ENCODE data around the gene CAMSAP3.

Gene CAMSAP3

GRCh38 chr19:7596211-7596937 is 711 bp downstream of the CAMSAP3 start:
- no peaks in the 10 kb centered on the region for H3K9me3 ChIP-seq
- H3K27me3 ChIP-seq: peaks cover 69% of the 10 kb centered on the region
- no peaks in the 10 kb centered on the region for H3K36me3 ChIP-seq
- H3K4me1 ChIP-seq (ENCODE audit: control insufficient read depth in 1 of 2, insufficient read depth in 1 of 2, low read depth in 1 of 2, low read length in 1 of 2): peaks cover 0 to 4% of the 10 kb centered on the region in 2 experiments
- no peak for TF ChIP-seq CTCF (IDR thresholded peaks at IDR 0.05)
- no peak overlapping the region for H3K4me3 ChIP-seq (ENCODE audit: low read depth in 1 of 2, low read length in 1 of 2)
- H3K27ac ChIP-seq: no peak overlapping the region

GRCh38 chr19:7597689-7598088 is 2.0 kb downstream of the CAMSAP3 start:
- H3K27me3 ChIP-seq: peaks cover 75% of the 10 kb centered on the region
- no peaks in the 10 kb centered on the region for H3K9me3 ChIP-seq
- H3K36me3 ChIP-seq: no peaks in the 10 kb centered on the region
- H3K4me3 ChIP-seq (ENCODE audit: low read depth in 1 of 2, low read length in 1 of 2): no peak overlapping the region
- no peak overlapping the region for H3K27ac ChIP-seq
- no peak for TF ChIP-seq CTCF (IDR thresholded peaks at IDR 0.05)
- H3K4me1 ChIP-seq (ENCODE audit: control insufficient read depth in 1 of 2, insufficient read depth in 1 of 2, low read depth in 1 of 2, low read length in 1 of 2): peaks cover 0 to 4% of the 10 kb centered on the region in 2 experiments

- no peak overlapping the region for H3K27ac ChIP-seq
- H3K27me3 ChIP-seq: peaks cover 75% of the 10 kb centered on the region
- H3K36me3 ChIP-seq: no peaks in the 10 kb centered on the region
- H3K4me3 ChIP-seq (ENCODE audit: low read depth in 1 of 2, low read length in 1 of 2): no peak overlapping the region
- TF ChIP-seq CTCF (IDR thresholded peaks at IDR 0.05): no peak
- H3K4me1 ChIP-seq (ENCODE audit: control insufficient read depth in 1 of 2, insufficient read depth in 1 of 2, low read depth in 1 of 2, low read length in 1 of 2): peaks cover 0 to 4% of the 10 kb centered on the region in 2 experiments
- H3K9me3 ChIP-seq: no peaks in the 10 kb centered on the region
Observed at GRCh38 chr19:7598180-7598579, 2.5 kb downstream of the CAMSAP3 start.

GRCh38 chr19:7600721-7601120 is 5.1 kb downstream of the CAMSAP3 start:
- no peaks in the 10 kb centered on the region for H3K36me3 ChIP-seq
- peaks cover 69% of the 10 kb centered on the region for H3K27me3 ChIP-seq
- no peaks in the 10 kb centered on the region for H3K9me3 ChIP-seq
- H3K27ac ChIP-seq: no peak overlapping the region
- H3K4me1 ChIP-seq (ENCODE audit: control insufficient read depth in 1 of 2, insufficient read depth in 1 of 2, low read depth in 1 of 2, low read length in 1 of 2): peaks cover 0 to 4% of the 10 kb centered on the region in 2 experiments
- TF ChIP-seq CTCF (IDR thresholded peaks at IDR 0.05): no peak
- H3K4me3 ChIP-seq (ENCODE audit: low read depth in 1 of 2, low read length in 1 of 2): no peak overlapping the region

- TF ChIP-seq CTCF (IDR thresholded peaks at IDR 0.05): no peak
Observed at GRCh38 chr19:7602240-7602934, 6.7 kb downstream of the CAMSAP3 start.

More at GRCh38 chr19:7602240-7602934, 6.7 kb downstream of the CAMSAP3 start:
- H3K4me1 ChIP-seq (ENCODE audit: control insufficient read depth in 1 of 2, insufficient read depth in 1 of 2, low read depth in 1 of 2, low read length in 1 of 2): no peaks in the 10 kb centered on the region
- H3K4me3 ChIP-seq (ENCODE audit: low read depth in 1 of 2, low read length in 1 of 2): no peak overlapping the region
- H3K27me3 ChIP-seq: peaks cover 53% of the 10 kb centered on the region
- H3K36me3 ChIP-seq: no peaks in the 10 kb centered on the region
- H3K9me3 ChIP-seq: no peaks in the 10 kb centered on the region
- no peak overlapping the region for H3K27ac ChIP-seq
